GM13977 (cell line): ENCODE data around the gene BTBD2.

Experiments used
- DNase-seq: peaks from one replicate; pipeline ENCODE4 v3.0.0; 2012; ENCODE audit warnings: low spot score
- CTCF ChIP-seq: IDR thresholded peaks from 2 replicates; pipeline ENCODE4 v1.5.1; 2012; ENCODE audit warnings: mild to moderate bottlenecking, control low read depth; ENCODE audit not compliant: insufficient read depth; ENCODE audit errors: extremely low read depth, missing control alignments
- in situ Hi-C: fragments of 300-500 bp; cut with MboI; formaldehyde crosslinking; loops from one replicate; pipeline ENCODE4 v1.12.0; 2022; ENCODE audit warnings: low sequenced_read_pairs, low pct_unique_long_range_greater_than_20kb, mixed read lengths, inconsistent platforms; ENCODE audit not compliant: unreplicated experiment

Gene BTBD2

GRCh38 chr19:2012941-2013682 is 2.4 kb downstream of the BTBD2 start:
- no peak for DNase-seq

GRCh38 chr19:2011169-2011568 is 4.3 kb downstream of the BTBD2 start:
- in situ Hi-C loops: no loop called here
- no peak for DNase-seq
- no peak for TF ChIP-seq CTCF

More at GRCh38 chr19:2012941-2013682, 2.4 kb downstream of the BTBD2 start:
- TF ChIP-seq CTCF: no peak
- in situ Hi-C loops: no loop called here

- no peak for DNase-seq
- TF ChIP-seq CTCF: no peak
- in situ Hi-C loops: no loop called here
Measured at GRCh38 chr19:2010135-2010668, 5.3 kb downstream of the BTBD2 start.

GRCh38 chr19:2003874-2004273 is 11.6 kb downstream of the BTBD2 start:
- no peak for TF ChIP-seq CTCF
- DNase-seq: no peak
- in situ Hi-C loops: no loop called here

GRCh38 chr19:1999856-2000515 is 15.5 kb downstream of the BTBD2 start:
- in situ Hi-C loops: no loop called here
- no peak for TF ChIP-seq CTCF
- no peak for DNase-seq

- DNase-seq: no peak
- in situ Hi-C loops: no loop called here
- TF ChIP-seq CTCF: no peak
Measured at GRCh38 chr19:1998712-1999708, 16.5 kb downstream of the BTBD2 start.
